Activated CD8-positive, alpha-beta T cell treated with anti-CD3 and anti-CD28 coated beads for 36 hours (primary cell): ENCODE results near the gene BRD3OS. TPM values are rescaled to one million over a fixed set of nuclear protein-coding genes. Genes with fewer than 3 reads are reported as not detected.

Experiments
- ATAC-seq: fragments of 200-7000 bp; cut with Tn5 transposase; one replicate; pipeline ENCODE4 v1.10.0; 2021; ENCODE audit warnings: mild to moderate bottlenecking, moderate library complexity
- CTCF ChIA-PET: fragments of 350-600 bp; sonication (Branson Sonifier 250); formaldehyde crosslinking; loops from one replicate; lab custom pipeline; 2021; ENCODE audit warnings: antibody characterized with exemption; lab: Charles Lee
- POLR2A ChIA-PET: fragments of 350-600 bp; sonication (Branson Sonifier 250); formaldehyde crosslinking; loops from one replicate; lab custom pipeline; 2021; ENCODE audit warnings: antibody characterized with exemption; lab: Charles Lee
- DNase-seq: peaks from one replicate; pipeline ENCODE4 v3.0.0-alpha.2; 2020
- H3K27ac Mint-ChIP-seq: one replicate; pipeline ENCODE4 v1.8.0; 2021; ENCODE audit warnings: mild to moderate bottlenecking, mixed read lengths
- H3K27me3 Mint-ChIP-seq: one replicate; pipeline ENCODE4 v1.8.0; 2021; ENCODE audit warnings: mixed read lengths
- H3K36me3 Mint-ChIP-seq: one replicate; pipeline ENCODE4 v1.8.0; 2021; ENCODE audit warnings: low read depth, mixed read lengths
- H3K4me1 Mint-ChIP-seq: one replicate; pipeline ENCODE4 v1.8.0; 2021; ENCODE audit warnings: low read depth, mixed read lengths
- H3K4me3 Mint-ChIP-seq: one replicate; pipeline ENCODE4 v1.8.0; 2021; ENCODE audit warnings: mild to moderate bottlenecking, moderate library complexity, mixed read lengths
- H3K9me3 Mint-ChIP-seq: one replicate; pipeline ENCODE4 v1.8.0; 2021; ENCODE audit warnings: mixed read lengths
- intact Hi-C: fragments of 100-400 bp; cut with micrococcal nuclease; formaldehyde crosslinking; loops from one replicate; pipeline ENCODE4 v1.10.0; 2022
- total RNA-seq, 2 experiments: library from RNA; stranded (reverse); gene quantifications; one replicate each; pipeline ENCODE4 v1.2.3, GENCODE V29; 2021
- TF ChIP-seq, protein P1 (sequence below): fragments of 200-600 bp; IDR thresholded peaks from one replicate; pipeline ENCODE4 v1.8.0; 2022; ENCODE audit warnings: antibody characterized with exemption, mild to moderate bottlenecking

Gene BRD3OS
- total RNA-seq, 2 experiments from 2014 or later: 8.1 to 8.2 TPM

DNA sequence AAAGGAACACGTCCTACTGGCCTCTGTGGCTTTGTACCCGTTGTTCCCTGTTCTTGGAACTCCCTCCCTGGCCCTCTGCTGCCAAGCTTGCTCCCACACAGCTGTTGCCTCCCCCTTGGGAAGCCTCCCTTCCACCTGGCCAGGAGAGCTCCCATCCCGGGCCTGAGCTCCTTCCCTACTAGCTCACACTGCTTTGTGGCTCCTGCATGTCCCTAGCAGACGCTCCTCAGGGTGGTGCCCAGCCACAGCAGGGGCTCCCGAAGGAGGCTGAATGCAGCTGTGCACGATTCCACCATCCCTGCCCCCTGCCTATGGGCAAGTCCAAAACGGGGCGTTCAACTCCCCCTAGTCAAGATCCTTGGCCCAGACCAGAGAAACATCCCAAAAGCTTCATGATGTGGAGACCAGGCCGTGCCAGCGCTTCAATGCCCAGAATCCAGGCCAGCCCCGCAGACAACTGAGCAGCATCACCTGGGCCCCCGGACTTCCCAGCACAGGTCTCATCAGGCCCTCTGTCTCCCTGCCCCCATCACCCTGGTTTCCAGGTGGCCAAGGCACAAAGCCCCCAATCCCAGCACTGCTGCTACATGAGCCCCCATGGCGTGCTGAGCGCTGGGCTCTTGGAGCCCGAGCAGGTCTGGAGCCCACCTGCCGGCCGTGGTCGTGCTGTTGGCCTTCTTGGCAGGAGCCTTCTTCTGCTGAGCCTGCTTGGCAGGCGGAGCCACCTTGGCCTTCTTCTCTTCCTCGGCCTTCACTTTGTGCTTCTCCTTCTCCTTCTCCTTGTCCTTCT is 14.3 kb downstream of the BRD3OS start:
- Mint-ChIP-seq H3K36me3 (peaks cover 38% of the 10 kb centered on the region), H3K4me1 (no peaks in the 10 kb centered on the region), H3K9me3 (peaks cover 9% of the 10 kb centered on the region), H3K27ac (no peak overlapping the region), H3K27me3 (no peaks in the 10 kb centered on the region), H3K4me3 (no peak overlapping the region)
- TF ChIP-seq, protein P1, sequence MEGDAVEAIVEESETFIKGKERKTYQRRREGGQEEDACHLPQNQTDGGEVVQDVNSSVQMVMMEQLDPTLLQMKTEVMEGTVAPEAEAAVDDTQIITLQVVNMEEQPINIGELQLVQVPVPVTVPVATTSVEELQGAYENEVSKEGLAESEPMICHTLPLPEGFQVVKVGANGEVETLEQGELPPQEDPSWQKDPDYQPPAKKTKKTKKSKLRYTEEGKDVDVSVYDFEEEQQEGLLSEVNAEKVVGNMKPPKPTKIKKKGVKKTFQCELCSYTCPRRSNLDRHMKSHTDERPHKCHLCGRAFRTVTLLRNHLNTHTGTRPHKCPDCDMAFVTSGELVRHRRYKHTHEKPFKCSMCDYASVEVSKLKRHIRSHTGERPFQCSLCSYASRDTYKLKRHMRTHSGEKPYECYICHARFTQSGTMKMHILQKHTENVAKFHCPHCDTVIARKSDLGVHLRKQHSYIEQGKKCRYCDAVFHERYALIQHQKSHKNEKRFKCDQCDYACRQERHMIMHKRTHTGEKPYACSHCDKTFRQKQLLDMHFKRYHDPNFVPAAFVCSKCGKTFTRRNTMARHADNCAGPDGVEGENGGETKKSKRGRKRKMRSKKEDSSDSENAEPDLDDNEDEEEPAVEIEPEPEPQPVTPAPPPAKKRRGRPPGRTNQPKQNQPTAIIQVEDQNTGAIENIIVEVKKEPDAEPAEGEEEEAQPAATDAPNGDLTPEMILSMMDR: no peak
- ATAC-seq (no peak), DNase-seq (no peak)
- intact Hi-C loops: no loop called here
- ChIA-PET POLR2A (no interaction called here), CTCF (interaction anchor here (0.6 kb wide), 1 partner anchor 12 kb away, joined by 3 read pairs; no protein-coding TSS in a partner anchor)

DNA sequence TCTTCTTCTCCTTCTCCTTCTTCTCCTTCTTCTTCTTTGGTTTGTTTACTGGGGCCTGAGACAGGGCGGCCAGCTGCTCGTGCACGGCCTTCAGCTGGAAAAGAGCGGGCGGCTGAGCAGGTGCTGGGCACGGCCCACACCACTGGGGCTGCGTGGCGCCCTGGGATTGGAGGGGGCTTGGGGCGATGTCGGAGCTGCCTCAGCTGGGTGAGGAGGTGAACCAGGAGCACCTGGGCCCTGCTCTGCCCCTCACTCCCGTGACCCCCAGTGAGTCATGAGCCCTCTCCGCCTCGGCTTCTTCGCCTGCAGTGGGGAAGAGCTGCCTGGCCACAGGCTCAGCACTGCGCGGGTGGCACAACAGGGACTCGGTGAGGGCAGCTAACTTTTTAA is 14.9 kb downstream of the BRD3OS start:
- intact Hi-C loops: no loop called here
- Mint-ChIP-seq H3K4me3 (no peak overlapping the region), H3K27ac (no peak overlapping the region), H3K4me1 (no peaks in the 10 kb centered on the region), H3K9me3 (peaks cover 9% of the 10 kb centered on the region), H3K36me3 (peaks cover 38% of the 10 kb centered on the region), H3K27me3 (no peaks in the 10 kb centered on the region)
- DNase-seq (no peak), ATAC-seq (no peak)
- CTCF ChIA-PET: no interaction called here
- POLR2A ChIA-PET: no interaction called here
- TF ChIP-seq, protein P1: no peak

DNA sequence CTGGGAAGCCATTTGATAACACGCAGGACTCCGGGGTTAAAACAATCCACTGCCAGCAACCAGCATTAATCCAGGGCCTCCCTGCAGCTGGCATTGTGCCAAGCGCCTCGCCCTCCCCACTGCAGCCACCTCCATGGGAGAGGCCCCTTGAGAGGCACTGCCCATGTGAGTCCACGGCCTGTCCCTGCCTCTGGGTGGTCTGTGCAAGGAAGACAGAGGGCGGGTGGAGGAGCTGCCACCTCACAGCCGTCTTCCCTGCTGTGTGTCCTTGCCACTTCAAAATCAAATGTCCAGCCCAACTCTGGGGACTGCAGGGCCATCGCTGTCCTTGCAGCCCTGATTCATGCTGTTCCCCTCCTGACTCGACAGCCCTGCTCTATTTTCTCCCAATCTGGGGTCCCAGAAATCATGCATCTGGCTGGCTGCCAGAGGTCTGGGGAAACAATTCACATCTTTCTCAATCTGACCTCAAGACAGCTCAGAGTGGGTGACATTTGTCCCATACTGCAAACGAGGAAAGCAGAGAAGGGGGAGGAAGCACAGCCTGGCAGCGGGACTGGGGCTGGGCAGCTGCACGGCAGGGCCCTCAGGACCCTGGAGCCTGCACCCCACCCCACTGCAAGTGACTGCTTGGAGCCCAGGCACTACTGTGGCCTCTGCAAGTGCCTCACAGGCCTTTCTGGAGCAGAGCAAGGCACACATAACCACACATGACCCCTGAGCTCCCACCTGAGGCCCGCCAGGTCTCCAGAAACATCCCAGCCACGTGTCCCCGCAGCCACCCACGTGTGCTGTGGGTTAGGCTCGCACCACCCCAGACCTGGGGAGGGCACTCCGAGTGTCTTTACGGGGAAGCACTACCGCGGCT is 15.7 kb downstream of the BRD3OS start:
- intact Hi-C loops: no loop called here
- CTCF ChIA-PET: no interaction called here
- no peak overlapping the region for H3K27ac Mint-ChIP-seq

DNA sequence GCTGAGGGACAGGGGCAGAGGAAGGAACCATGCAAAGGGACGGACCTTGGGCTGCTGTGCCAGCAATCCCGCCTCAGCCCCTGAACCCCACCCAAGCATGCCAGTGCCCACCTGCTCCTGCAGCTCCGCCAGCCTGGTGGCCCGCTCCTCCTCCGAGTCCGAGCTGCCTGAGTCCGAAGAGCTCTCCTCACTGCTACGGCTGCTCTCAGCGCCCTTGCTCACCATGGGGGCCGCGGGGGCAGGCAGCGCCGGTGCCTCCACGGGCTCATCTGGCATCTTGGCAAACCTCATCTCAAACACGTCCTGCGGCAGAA is 16.3 kb downstream of the BRD3OS start:
- intact Hi-C loops: no loop called here

More for the DNA sequence above, 15.7 kb downstream of the BRD3OS start:
- POLR2A ChIA-PET: interaction anchor here (0.9 kb wide), 1 partner anchor 10 kb away, joined by 3 read pairs; no protein-coding TSS in a partner anchor
- Mint-ChIP-seq H3K36me3 (peaks cover 38% of the 10 kb centered on the region), H3K9me3 (peaks cover 9% of the 10 kb centered on the region), H3K4me3 (no peak overlapping the region), H3K27me3 (no peaks in the 10 kb centered on the region), H3K4me1 (no peaks in the 10 kb centered on the region)
- ATAC-seq: no peak
- TF ChIP-seq, protein P1: no peak
- no peak for DNase-seq

More for the DNA sequence above, 16.3 kb downstream of the BRD3OS start:
- H3K27ac Mint-ChIP-seq: no peak overlapping the region
- ChIA-PET POLR2A (interaction anchor here (0.9 kb wide), 1 partner anchor 10 kb away, joined by 3 read pairs; no protein-coding TSS in a partner anchor), CTCF (no interaction called here)
- no peaks in the 10 kb centered on the region for H3K27me3 Mint-ChIP-seq
- TF ChIP-seq, protein P1: no peak
- peaks cover 9% of the 10 kb centered on the region for H3K9me3 Mint-ChIP-seq
- H3K36me3 Mint-ChIP-seq: peaks cover 34% of the 10 kb centered on the region
- no peak overlapping the region for H3K4me3 Mint-ChIP-seq
- no peak for DNase-seq
- no peak for ATAC-seq
- no peaks in the 10 kb centered on the region for H3K4me1 Mint-ChIP-seq
